DND-41 (cell line): Measurements from ENCODE around the gene KBTBD13.

ENCODE experiments used
- CTCF ChIP-seq: IDR thresholded peaks from 2 replicates; pipeline ENCODE4 v1.5.1; 2012; ENCODE audit warnings: borderline replicate concordance, low read length, moderate library complexity, mild to moderate bottlenecking; ENCODE audit not compliant: poor library complexity, severe bottlenecking; ENCODE audit errors: extremely low read depth
- EZH2 ChIP-seq: IDR thresholded peaks from 3 replicates; pipeline ENCODE4 v1.6.1; 2012; ENCODE audit warnings: borderline replicate concordance, low read depth, mild to moderate bottlenecking, moderate library complexity, low read length, inconsistent platforms; ENCODE audit not compliant: severe bottlenecking

DNA sequence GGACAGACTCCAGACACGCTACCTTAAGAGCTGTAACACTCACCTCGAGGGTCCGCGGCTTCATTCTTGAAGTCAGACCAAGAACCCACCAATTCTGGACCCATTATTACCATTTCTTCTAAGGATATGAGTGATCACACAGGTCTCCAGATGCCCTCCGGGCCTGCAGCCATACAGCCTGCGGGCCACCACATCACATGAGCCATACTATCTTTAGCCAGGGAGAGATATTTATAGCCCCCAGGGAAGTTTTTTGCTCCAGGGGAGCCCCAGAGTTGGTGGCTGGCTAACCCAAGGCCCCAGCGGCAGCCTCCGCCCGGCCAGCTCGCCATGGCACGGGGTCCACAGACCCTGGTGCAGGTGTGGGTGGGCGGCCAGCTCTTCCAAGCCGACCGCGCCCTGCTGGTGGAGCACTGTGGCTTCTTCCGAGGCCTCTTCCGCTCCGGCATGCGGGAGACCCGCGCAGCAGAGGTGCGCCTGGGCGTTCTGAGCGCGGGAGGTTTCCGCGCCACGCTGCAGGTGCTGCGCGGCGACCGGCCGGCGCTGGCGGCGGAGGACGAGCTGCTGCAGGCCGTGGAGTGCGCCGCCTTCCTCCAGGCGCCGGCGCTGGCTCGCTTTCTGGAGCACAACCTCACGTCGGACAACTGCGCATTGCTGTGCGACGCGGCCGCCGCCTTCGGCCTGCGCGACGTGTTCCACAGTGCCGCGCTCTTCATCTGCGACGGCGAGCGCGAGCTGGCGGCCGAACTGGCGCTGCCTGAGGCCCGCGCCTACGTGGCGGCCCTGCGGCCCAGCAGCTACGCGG lies at the start of gene KBTBD13:
- TF ChIP-seq CTCF (no peak), EZH2 (no peak)
